H1 (cell line): ENCODE data around the gene CEND1. TPM values are rescaled to one million over a fixed set of nuclear protein-coding genes. Genes with fewer than 3 reads are reported as not detected.

Experiments
- CTCF ChIA-PET: fragments of 300-600 bp; sonication (Branson Sonifier 250); formaldehyde crosslinking; loops from one replicate; lab custom pipeline; 2021; ENCODE audit not compliant: partially characterized antibody; lab: Charles Lee
- POLR2A ChIA-PET: fragments of 300-600 bp; sonication (Branson Sonifier 250); formaldehyde crosslinking; loops from one replicate; lab custom pipeline; 2021; ENCODE audit warnings: inconsistent platforms; ENCODE audit not compliant: partially characterized antibody; lab: Charles Lee
- DNase-seq, 2 experiments: peaks; one replicate each; pipeline versions ENCODE4 v3.0.0 to v3.0.0-alpha.2; 2010 to 2022; ENCODE audit warnings: low spot score in 2 of 2, low read depth in 1 of 2, mixed read lengths in 1 of 2
- FAIRE-seq: peaks from 2 replicates; lab custom pipeline; 2011; peaks lifted over from hg19 to GRCh38; lab: Jason Lieb, UNC
- H2AFZ ChIP-seq: 2 replicates; pipeline ENCODE4 v1.8.1; 2012; ENCODE audit warnings: low read length, inconsistent platforms
- H2AK5ac ChIP-seq: 2 replicates; pipeline ENCODE4 v1.6.1; 2013; ENCODE audit warnings: low read depth, low read length
- H2BK120ac ChIP-seq: replicated peaks from 2 replicates; pipeline ENCODE3; 2013; ENCODE audit warnings: low read depth, low read length, inconsistent platforms
- H2BK12ac ChIP-seq: 2 replicates; pipeline ENCODE4 v1.6.1; 2013; ENCODE audit warnings: low read depth, low read length
- H2BK15ac ChIP-seq: 2 replicates; pipeline ENCODE4 v1.6.1; 2013; ENCODE audit warnings: low read length
- H2BK20ac ChIP-seq: 2 replicates; pipeline ENCODE4 v1.6.1; 2013; ENCODE audit warnings: low read length
- H2BK5ac ChIP-seq: 2 replicates; pipeline ENCODE4 v1.6.1; 2013; ENCODE audit warnings: low read depth, low read length
- H3K14ac ChIP-seq: 2 replicates; pipeline ENCODE4 v1.6.1; 2013; ENCODE audit warnings: inconsistent platforms; ENCODE audit not compliant: insufficient read length
- H3K18ac ChIP-seq: 2 replicates; pipeline ENCODE4 v1.6.1; 2013; ENCODE audit warnings: low read length; ENCODE audit errors: extremely low read depth
- H3K23ac ChIP-seq: 2 replicates; pipeline ENCODE4 v1.6.1; 2013; ENCODE audit warnings: inconsistent platforms; ENCODE audit not compliant: insufficient read length
- H3K23me2 ChIP-seq: 2 replicates; pipeline ENCODE4 v1.6.1; 2013; ENCODE audit warnings: low read depth, low read length
- H3K27ac ChIP-seq: 2 replicates; pipeline ENCODE4 v1.6.1; 2011; ENCODE audit warnings: low read depth, low read length, inconsistent platforms
- H3K27me3 ChIP-seq, 4 experiments: replicated peaks in 1 of 4; 1 replicate in 1 of 4; 2 replicates in 3 of 4; pipeline versions ENCODE4 v1.6.1 to v1.8.1; 2011 to 2013; ENCODE audit warnings: low read length in 3 of 4, mild to moderate bottlenecking in 3 of 4, inconsistent platforms in 2 of 4, mixed read lengths in 2 of 4, moderate library complexity in 1 of 4; ENCODE audit not compliant: control insufficient read depth in 3 of 4, insufficient read depth in 3 of 4; ENCODE audit errors: extremely low read depth in 1 of 4
- H3K36me3 ChIP-seq, 4 experiments: 2 replicates each; pipeline versions ENCODE4 v1.6.1 to v1.8.1; 2011 to 2013; ENCODE audit warnings: mild to moderate bottlenecking in 4 of 4, low read length in 3 of 4, moderate library complexity in 2 of 4, control low read depth in 1 of 4, inconsistent platforms in 1 of 4; ENCODE audit not compliant: insufficient read depth in 4 of 4, control insufficient read depth in 2 of 4
- H3K4ac ChIP-seq: replicated peaks from 2 replicates; pipeline ENCODE3; 2013; ENCODE audit warnings: low read length, low read depth, mixed read lengths, inconsistent platforms; ENCODE audit not compliant: insufficient read length
- H3K4me1 ChIP-seq, 4 experiments: replicated peaks in 1 of 4; 1 replicate in 1 of 4; 2 replicates in 3 of 4; pipeline versions ENCODE4 v1.6.1 to v1.8.1; 2011 to 2013; ENCODE audit warnings: low read length in 3 of 4, inconsistent platforms in 2 of 4, mixed read lengths in 1 of 4; ENCODE audit not compliant: insufficient read depth in 4 of 4, control insufficient read depth in 3 of 4
- H3K4me2 ChIP-seq, 2 experiments: 2 replicates each; pipeline versions ENCODE4 v1.6.1 to v1.8.1; 2011 to 2013; ENCODE audit warnings: low read depth in 2 of 2, low read length in 2 of 2, control low read depth in 1 of 2, inconsistent platforms in 1 of 2, mild to moderate bottlenecking in 1 of 2; ENCODE audit not compliant: insufficient read depth in 1 of 2
- H3K4me3 ChIP-seq, 4 experiments: fragments of 200-600, 300-600 bp in 1 of 4; sonication (generic), shearing (Covaris generic), sonication (Bioruptor Twin) in 1 of 4; 2 replicates each; pipeline versions ENCODE4 v1.5.1 to v1.8.1; 2011 to 2016; ENCODE audit warnings: low read length in 4 of 4, low read depth in 3 of 4, control low read depth in 2 of 4, inconsistent platforms in 2 of 4, mild to moderate bottlenecking in 2 of 4, mixed read lengths in 1 of 4, moderate library complexity in 1 of 4; ENCODE audit not compliant: insufficient read depth in 2 of 4; ENCODE audit errors: extremely low read depth in 1 of 4
- H3K56ac ChIP-seq: replicated peaks from 2 replicates; pipeline ENCODE3; 2013; ENCODE audit warnings: low read depth, mild to moderate bottlenecking, mixed read lengths, low read length, inconsistent platforms; ENCODE audit not compliant: insufficient read length
- H3K79me1 ChIP-seq: 2 replicates; pipeline ENCODE4 v1.6.1; 2013; ENCODE audit warnings: low read depth, low read length, control low read depth
- H3K79me2 ChIP-seq, 2 experiments: 2 replicates each; pipeline versions ENCODE4 v1.6.1 to v1.8.1; 2012 to 2013; ENCODE audit warnings: low read length in 2 of 2, mild to moderate bottlenecking in 2 of 2, inconsistent platforms in 1 of 2; ENCODE audit not compliant: insufficient read depth in 2 of 2, control insufficient read depth in 1 of 2
- H3K9ac ChIP-seq, 4 experiments: replicated peaks in 1 of 4; 1 replicate in 1 of 4; 2 replicates in 3 of 4; pipeline versions ENCODE4 v1.6.1 to v1.8.1; 2011 to 2013; ENCODE audit warnings: low read depth in 3 of 4, low read length in 3 of 4, control low read depth in 2 of 4, mild to moderate bottlenecking in 2 of 4, moderate library complexity in 2 of 4, inconsistent platforms in 1 of 4; ENCODE audit errors: extremely low read depth in 1 of 4
- H3K9me3 ChIP-seq, 2 experiments: 2 replicates each; pipeline versions ENCODE4 v1.6.1 to v1.8.1; 2012 to 2013; ENCODE audit warnings: mild to moderate bottlenecking in 2 of 2, moderate library complexity in 2 of 2, control low read depth in 1 of 2, inconsistent platforms in 1 of 2, low read depth in 1 of 2, low read length in 1 of 2, mixed read lengths in 1 of 2; ENCODE audit not compliant: insufficient read depth in 2 of 2
- H4K20me1 ChIP-seq, 2 experiments: replicated peaks in 1 of 2; 2 replicates each; pipeline versions ENCODE3 to v1.8.1; 2011 to 2013; ENCODE audit warnings: inconsistent platforms in 2 of 2, low read length in 2 of 2, mild to moderate bottlenecking in 1 of 2; ENCODE audit not compliant: insufficient read depth in 2 of 2, control insufficient read depth in 1 of 2
- H4K5ac ChIP-seq: 2 replicates; pipeline ENCODE4 v1.6.1; 2013; ENCODE audit warnings: low read length, low read depth, mixed read lengths, inconsistent platforms; ENCODE audit not compliant: insufficient read length
- H4K8ac ChIP-seq: 2 replicates; pipeline ENCODE4 v1.8.0; 2013; ENCODE audit warnings: mild to moderate bottlenecking, moderate library complexity, low read length, inconsistent platforms; ENCODE audit not compliant: insufficient read depth; ENCODE audit errors: extremely low read depth
- H4K91ac ChIP-seq: replicated peaks from 2 replicates; pipeline ENCODE3; 2013; ENCODE audit warnings: low read length, mixed read lengths, inconsistent platforms; ENCODE audit not compliant: insufficient read length
- BCL11A ChIP-seq, 2 experiments: IDR thresholded peaks; one replicate each; pipeline ENCODE4 v1.6.1; 2011; ENCODE audit warnings: low read depth in 2 of 2, low read length in 2 of 2, mild to moderate bottlenecking in 2 of 2
- CEBPB ChIP-seq: IDR thresholded peaks from 2 replicates; pipeline ENCODE4 v1.6.1; 2012; ENCODE audit warnings: low read depth, low read length
- CHD1 ChIP-seq: IDR thresholded peaks from 2 replicates; pipeline ENCODE4 v1.6.1; 2012; ENCODE audit warnings: low read depth, low read length, improper control_type of control experiment
- EP300 ChIP-seq, 2 experiments: IDR thresholded peaks; 1 replicate in 1 of 2; 2 replicates in 1 of 2; pipeline ENCODE4 v1.6.1; 2011 to 2012; ENCODE audit warnings: low read depth in 2 of 2, low read length in 2 of 2, mild to moderate bottlenecking in 2 of 2, borderline replicate concordance in 1 of 2, inconsistent platforms in 1 of 2, moderate library complexity in 1 of 2
- GTF2F1 ChIP-seq: IDR thresholded peaks from 2 replicates; pipeline ENCODE4 v1.6.1; 2012; ENCODE audit warnings: low read depth, low read length, improper control_type of control experiment, borderline replicate concordance
- HDAC2 ChIP-seq, 2 experiments: fragments of 300-600 bp in 1 of 2; sonication (generic) in 1 of 2; IDR thresholded peaks; 2 replicates each; pipeline ENCODE4 v1.6.1; 2011 to 2012; ENCODE audit warnings: low read depth in 2 of 2, low read length in 2 of 2, mild to moderate bottlenecking in 2 of 2, moderate library complexity in 2 of 2, borderline replicate concordance in 1 of 2, inconsistent platforms in 1 of 2
- KDM1A ChIP-seq: fragments of 200-600, 300-600 bp; sonication (generic); IDR thresholded peaks from 2 replicates; pipeline ENCODE4 v1.7.1; 2016; ENCODE audit warnings: mild to moderate bottlenecking, low read length, borderline replicate concordance
- RXRA ChIP-seq: IDR thresholded peaks from 2 replicates; pipeline ENCODE4 v1.6.1; 2011; ENCODE audit warnings: low read depth, mild to moderate bottlenecking, low read length, moderate library complexity; ENCODE audit not compliant: insufficient read depth
- SIN3A ChIP-seq, 2 experiments: IDR thresholded peaks in 1 of 2; conservative IDR thresholded peaks in 1 of 2; 2 replicates each; pipeline ENCODE4 v1.6.1; 2011 to 2012; ENCODE audit warnings: low read length in 2 of 2, improper control_type of control experiment in 1 of 2, low read depth in 1 of 2, mild to moderate bottlenecking in 1 of 2
- SIRT6 ChIP-seq: IDR thresholded peaks from one replicate; pipeline ENCODE4 v1.7.1; 2012; ENCODE audit warnings: low read length, inconsistent platforms
- ZNF274 ChIP-seq: IDR thresholded peaks from 2 replicates; pipeline ENCODE4 v1.7.0; 2012; ENCODE audit warnings: low read length, borderline replicate concordance; ENCODE audit errors: extremely low read depth
- WGBS, 2 experiments: shearing (Covaris generic) in 1 of 2; methylation state at CpG; one replicate each; pipeline versions ENCODE4 v1.1.6 to v1.1.7; 2013 to 2015; ENCODE audit warnings: low lambda C conversion rate in 2 of 2, mixed read lengths in 2 of 2, inconsistent platforms in 1 of 2, low coverage in 1 of 2, missing lambda C conversion rate in 1 of 2; ENCODE audit not compliant: insufficient replicate concordance in 2 of 2, insufficient coverage in 1 of 2, insufficient read length in 1 of 2; ENCODE audit errors: extremely low coverage in 1 of 2, missing lambda C conversion rate in 1 of 2; 5-methylcytosine and 5-hydroxymethylcytosine counted together
- polyA plus RNA-seq, 7 experiments: library from polyadenylated mRNA; depleted of rRNA in 3 of 7; stranded (reverse) in 5 of 7; unstranded in 2 of 7; fragments of >200 nt in 5 of 7; fragments of 200-250 nt in 2 of 7; gene quantifications; 1 replicate in 5 of 7; 2 replicates in 1 of 7; 4 replicates in 1 of 7; pipeline versions ENCODE4 v1.2.1 to v1.2.3, GENCODE V29; 2011 to 2013; ENCODE audit warnings: missing spikeins in 2 of 7, mixed read lengths in 2 of 7
- total RNA-seq: library from RNA; stranded (reverse); fragmentation: NEBNext Ultra II Directional; extraction: Animal tissue kit (Norgen Biotek cat#: 25700); gene quantifications from 2 replicates; pipeline ENCODE4 v1.2.1, GENCODE V29; 2021

CEND1 gene
- total and polyA plus RNA-seq, 2 of the 8 experiments (the other 6 are each of a cell fraction or from before 2014, with no cell fraction given), result 0.82 to 5.0 TPM

GRCh38 chr11:794013-794765 lies 4.3 kb upstream of the CEND1 start:
- H3K9ac ChIP-seq, result no peak overlapping the region
- TF ChIP-seq CHD1, result no peak
- no peak for TF ChIP-seq GTF2F1
- TF ChIP-seq SIRT6, result no peak
- TF ChIP-seq HDAC2 (IDR thresholded peaks at IDR 0.05; ENCODE audit: borderline replicate concordance in 1 of 2, low read depth in 2 of 2, low read length in 2 of 2), result no peak
- TF ChIP-seq ZNF274, result no peak
- no peak for TF ChIP-seq RXRA
- TF ChIP-seq SIN3A (conservative IDR thresholded peaks at IDR 0.05 in 1 of 2, IDR thresholded peaks at IDR 0.05 in 1 of 2; ENCODE audit: low read depth in 1 of 2, low read length in 2 of 2), result no peak
- no peak for TF ChIP-seq BCL11A (IDR thresholded peaks at IDR 0.05; ENCODE audit: low read depth in 2 of 2, low read length in 2 of 2)
- TF ChIP-seq CEBPB, result no peak
- TF ChIP-seq KDM1A, result no peak
- TF ChIP-seq EP300 (IDR thresholded peaks at IDR 0.05; ENCODE audit: borderline replicate concordance in 1 of 2, low read depth in 2 of 2, low read length in 2 of 2), result no peak

More at GRCh38 chr11:794013-794765, 4.3 kb upstream of the CEND1 start:
- Histone ChIP-seq H3K14ac (no peak overlapping the region), H3K4me3 (no peak overlapping the region), H3K23ac (no peak overlapping the region), H3K79me2 (peaks cover 0 to 5% of the 10 kb centered on the region in 2 experiments; a peak in 1 of 4 replicates), H2AK5ac (no peak overlapping the region), H2BK15ac (no peak overlapping the region), H4K20me1 (peaks cover 2 to 12% of the 10 kb centered on the region in 2 experiments), H2BK120ac (no peak overlapping the region), H2BK12ac (no peak overlapping the region), H4K8ac (peak overlapping the region; percentile 46; the same call in 1 of the 2 replicates), H3K79me1 (0 out of 2 replicates have a peak, but pooled peaks cover 7% of the 10 kb centered on the region), H3K4me1 (peaks cover 4 to 33% (median 21%) of the 10 kb centered on the region in 4 experiments), H3K27ac (no peak overlapping the region), H3K56ac (no peak overlapping the region), H3K9me3 (no peaks in the 10 kb centered on the region), H2AFZ (no peak overlapping the region), H2BK20ac (no peak overlapping the region), H2BK5ac (no peak overlapping the region), H3K27me3 (no peaks in the 10 kb centered on the region), H3K36me3 (peaks cover 0 to 14% (median 0%) of the 10 kb centered on the region in 4 experiments; a peak in 3 of 8 replicates), H4K5ac (no peak overlapping the region), H3K23me2 (peaks cover 7% of the 10 kb centered on the region), H4K91ac (no peak overlapping the region), H3K18ac (no peak overlapping the region), H3K4me2 (no peak overlapping the region), H3K4ac (no peak overlapping the region)
- ChIA-PET POLR2A (interaction anchor here (0.6 to 53.0 kb wide), 5 partner anchors 8 to 36 kb away, joined by 3 to 1917 read pairs (median 5); partner anchors contain the start of genes CD151, CRACR2B, PIDD1 and PNPLA2), CTCF (interaction anchor here (1.6 to 3.4 kb wide), 3 partner anchors 8 to 11 kb away, joined by 5 to 14 read pairs (median 10); no protein-coding TSS in a partner anchor)
- FAIRE-seq (no peak), DNase-seq (no peak)
- WGBS, 2 experiments, result 96% methylated on average over 27 of the region's 31 CpGs; no CpG with 5 or more reads in 1 of the 2 experiments
